Hematopoietic multipotent progenitor cell treated with erythropoietin and hydrocortisone succinate and interleukin-3 and kit ligand, for 8 days (in vitro differentiated cells): ENCODE data around the gene IL17C.
A peak's percentile ranks its signal among the peaks of the same experiment; 100 is the strongest.

Experiments
- DNase-seq: peaks from one replicate; pipeline ENCODE4 v3.0.0-alpha.2; 2015

Gene IL17C

GRCh38 chr16:88687254-88687576, 48.8 kb downstream of the IL17C start:
- no peak for DNase-seq

GRCh38 chr16:88687676-88688012, 49.3 kb downstream of the IL17C start:
- no peak for DNase-seq

- peak; percentile 90 for DNase-seq
Observed at GRCh38 chr16:88688013-88688778, 49.8 kb downstream of the IL17C start.
